GM18520 (cell line): ENCODE measurements around the gene NBPF1.
A peak's percentile ranks its signal among the peaks of the same experiment; 100 is the strongest.
"Not testable (repeated sequence)": the region's sequence is repeated elsewhere in the genome, so short reads cannot be mapped to it uniquely, and the experiment has no call there.

Source experiments
- ATAC-seq: cut with Tn5 transposase; IDR thresholded peaks from one replicate; pipeline ENCODE4 v1.9.1; 2021; ENCODE audit not compliant: unreplicated experiment

The NBPF1 gene

DNA sequence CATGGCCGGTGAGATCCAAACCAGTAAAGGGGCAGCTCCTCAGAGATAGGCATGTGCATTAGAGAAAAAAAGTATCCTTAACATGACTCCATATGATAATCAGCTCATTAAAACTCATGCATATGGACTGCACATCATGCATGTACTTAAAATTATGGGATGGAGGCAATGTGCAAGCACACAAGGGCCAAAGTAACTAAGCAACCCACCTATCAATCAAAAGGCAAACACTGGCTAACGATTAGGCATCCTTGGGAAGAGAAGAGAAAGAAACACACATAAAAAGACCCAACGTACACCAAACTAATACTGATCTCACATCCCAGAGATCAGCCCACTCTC lies 94.5 kb downstream of the NBPF1 start:
- not testable (repeated sequence) for ATAC-seq

DNA sequence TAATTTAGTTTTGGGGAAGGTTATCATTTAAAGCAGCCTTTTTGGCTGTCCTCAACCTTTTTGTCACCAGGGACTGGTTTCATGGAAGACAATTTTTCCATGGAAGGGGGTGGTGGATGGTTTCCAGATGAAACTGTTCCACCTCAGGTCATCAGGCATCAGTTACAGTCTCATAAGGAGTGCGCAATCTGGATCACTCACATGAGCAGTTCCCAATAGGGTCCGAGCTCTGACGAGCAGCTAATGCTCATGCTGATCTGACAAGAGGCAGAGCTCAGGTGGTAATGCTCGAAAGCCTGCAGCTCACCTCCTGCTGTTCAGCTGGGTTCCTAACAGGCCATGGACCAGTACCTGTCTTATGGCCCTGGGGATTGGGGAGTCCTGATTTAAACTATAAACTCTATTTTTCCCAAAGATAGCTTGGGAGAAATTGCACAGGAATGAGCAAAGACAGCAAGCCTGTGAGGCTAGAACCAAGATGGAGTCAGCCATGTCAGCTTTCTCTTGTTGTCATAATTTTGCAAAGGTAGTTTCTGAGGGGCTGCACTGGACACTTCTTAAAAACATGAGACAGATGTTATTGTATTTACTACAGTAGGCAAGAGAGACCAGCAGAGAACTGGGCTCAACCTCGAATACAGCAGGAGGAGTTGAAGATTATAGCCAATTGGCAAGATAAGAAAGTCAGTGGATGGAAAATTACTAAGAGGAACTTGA lies 96.5 kb downstream of the NBPF1 start:
- not testable (repeated sequence) for ATAC-seq

DNA sequence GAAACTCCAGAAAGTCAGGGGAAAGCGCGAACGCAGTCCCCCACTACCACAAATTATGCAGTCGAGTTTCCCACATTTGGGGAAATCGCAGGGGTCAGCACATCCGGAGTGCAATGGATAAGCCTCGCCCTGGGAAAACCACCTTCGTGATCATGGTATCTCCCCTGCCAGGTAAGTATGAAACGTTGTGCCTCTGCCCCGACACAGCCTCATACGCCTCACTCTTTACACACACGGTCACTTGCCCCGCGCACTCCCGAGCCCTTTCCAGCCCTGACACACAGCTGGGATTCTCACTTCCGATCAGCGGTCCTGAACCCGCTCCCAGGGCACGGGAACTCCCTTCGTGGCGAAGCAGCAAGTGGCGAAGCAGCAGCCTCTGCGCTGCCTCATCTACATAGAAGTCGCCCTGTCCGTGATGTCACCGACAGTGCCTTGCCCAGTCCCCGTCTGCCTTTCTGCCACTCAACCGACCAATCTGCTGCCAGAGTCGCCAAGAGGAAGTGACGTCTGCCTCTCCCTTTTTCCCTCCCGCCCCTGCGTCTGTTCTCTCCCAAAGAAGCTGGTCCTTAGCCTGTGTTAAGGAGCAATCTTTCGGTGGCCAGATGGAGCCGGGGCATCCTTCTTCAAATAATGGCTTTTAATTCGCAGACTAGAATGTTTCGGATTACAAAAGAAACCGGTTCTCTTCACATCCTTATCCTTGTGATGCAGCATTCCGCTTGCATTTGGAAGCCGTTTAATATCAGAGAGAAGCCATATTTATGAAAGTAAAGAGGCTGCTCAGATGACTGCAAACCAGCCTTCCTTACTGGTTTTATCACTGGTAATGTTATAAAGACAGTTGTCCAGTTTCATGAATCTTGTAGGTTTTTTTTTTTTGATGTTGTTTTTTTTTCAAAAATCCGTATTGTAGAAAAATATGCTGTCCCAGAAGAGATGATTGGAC lies 99.0 kb downstream of the NBPF1 start, which contains the start of gene RNU1-1:
Gene RNU1-1, minus strand, starts transcription at position 179 of the 949 bp plus-strand sequence.
- not testable (repeated sequence) for ATAC-seq

DNA sequence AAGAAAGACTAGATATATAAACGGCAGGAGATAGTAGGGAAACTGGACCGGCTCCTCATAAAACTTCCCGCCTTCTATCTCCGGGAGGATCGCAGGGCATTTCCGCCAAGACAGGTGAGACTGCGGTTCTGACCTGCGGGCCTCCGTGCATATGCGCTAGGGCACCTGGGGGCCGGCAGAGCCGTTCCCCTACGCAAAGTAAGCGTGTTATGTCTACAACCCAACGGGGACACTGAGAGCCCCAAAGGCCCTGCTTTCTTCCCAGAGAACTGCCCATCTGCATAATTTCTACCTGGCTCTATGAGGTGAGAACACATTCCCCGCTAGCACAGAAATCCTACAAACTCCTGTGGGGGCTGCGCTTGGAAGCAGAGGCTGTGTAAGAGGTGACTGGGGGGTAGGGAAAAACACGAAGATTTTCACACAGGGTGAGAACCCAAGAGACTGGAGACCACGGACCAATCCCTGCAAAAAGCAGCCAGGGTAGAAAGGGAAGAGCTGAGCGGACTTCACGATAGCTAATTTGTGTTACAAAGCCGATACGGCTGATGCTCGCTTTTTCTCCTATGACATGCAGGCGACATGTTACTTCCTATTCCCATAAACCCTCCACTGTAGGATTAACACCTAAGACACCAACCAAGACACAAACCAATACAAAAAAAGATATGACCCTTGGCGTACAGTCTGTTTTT lies 99.8 kb downstream of the NBPF1 start:
- ATAC-seq = peak; percentile 69

DNA sequence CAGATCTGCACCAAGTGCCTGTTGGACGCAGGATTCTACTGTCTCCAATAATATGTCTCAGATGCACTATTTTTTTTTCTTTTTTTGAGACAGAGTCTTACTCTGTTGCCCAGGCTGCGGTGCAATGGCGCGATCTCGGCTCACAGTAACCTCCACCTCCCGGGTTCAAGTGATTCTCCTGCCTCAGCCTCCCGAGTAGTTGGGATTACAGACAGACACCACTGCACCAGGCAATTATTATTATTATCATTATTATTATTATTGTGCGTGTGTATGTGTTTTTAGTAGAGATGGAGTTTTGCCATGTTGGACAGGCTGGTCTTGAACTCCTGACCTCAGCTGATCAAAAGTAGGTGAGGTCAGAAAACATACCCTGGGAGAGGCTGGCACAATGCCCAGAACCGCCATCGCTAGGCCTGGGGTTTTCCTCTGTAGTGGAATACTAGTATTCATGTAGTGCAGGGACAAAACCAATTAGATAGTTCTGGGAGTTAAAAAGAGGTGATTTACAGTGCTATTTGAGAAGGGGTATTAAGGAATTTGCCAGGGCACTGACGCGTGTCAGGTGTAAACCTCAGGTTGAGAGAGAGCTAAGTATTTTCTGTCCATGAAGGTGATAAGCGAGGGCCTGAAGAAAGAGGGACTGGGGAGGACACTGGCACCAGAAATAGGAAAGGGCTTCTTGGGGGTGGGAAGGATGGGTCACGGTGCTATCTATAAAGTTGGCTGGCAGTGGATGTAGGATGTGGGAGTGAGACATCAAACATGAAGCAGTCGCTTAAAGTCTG lies 100.5 kb downstream of the NBPF1 start:
- ATAC-seq = not testable (repeated sequence)
